Measurements from ENCODE around the gene ABCG1. TPM values are rescaled to one million over a fixed set of nuclear protein-coding genes. Genes with fewer than 3 reads are reported as not detected.

The ABCG1 gene
- polyA plus RNA-seq, 1 donor from 2014 or later = 14.2 TPM

DNA sequence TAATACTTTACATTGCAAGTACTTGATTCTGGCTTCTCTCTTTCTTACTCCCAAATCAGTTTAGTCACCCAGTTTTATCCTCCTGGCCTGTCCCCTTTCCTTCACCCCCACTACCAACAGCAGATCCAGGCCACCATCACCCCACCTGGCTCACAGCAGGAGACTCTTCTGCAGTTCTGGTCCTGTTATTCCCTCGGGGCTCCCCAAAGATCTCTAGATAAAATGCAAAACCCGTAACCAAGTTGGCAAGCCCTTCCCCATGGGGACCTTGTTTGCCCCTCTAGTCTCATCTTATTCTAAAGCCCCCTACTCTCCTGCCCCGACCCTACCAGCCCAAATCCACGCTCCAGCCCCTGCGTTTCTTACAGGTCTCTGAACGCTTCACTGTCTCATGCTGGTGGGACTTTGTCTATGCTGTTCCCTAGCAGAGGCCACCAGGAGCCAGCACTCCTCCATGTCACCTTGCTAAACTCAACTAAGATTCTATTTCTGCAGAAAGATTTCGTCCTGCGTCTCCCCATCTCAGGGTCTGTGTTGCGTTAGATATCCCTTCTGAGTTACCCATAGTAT, 4.0 kb downstream of the ABCG1 start:
- H3K4me2 ChIP-seq (ENCODE audit: low read length) = no peak overlapping the region
- no peak overlapping the region for H3K9ac ChIP-seq (ENCODE audit: low read length)
- no peak overlapping the region for H3K27ac ChIP-seq (ENCODE audit: low read length)
- no peaks in the 10 kb centered on the region for H3K36me3 ChIP-seq (ENCODE audit: insufficient read depth, low read length)
- H3K4me3 ChIP-seq (ENCODE audit: low read length) = no peak overlapping the region
- no peaks in the 10 kb centered on the region for H3K9me3 ChIP-seq (ENCODE audit: low read length)
- H2AFZ ChIP-seq (ENCODE audit: low read depth, low read length) = no peak overlapping the region
- H3K9me2 ChIP-seq (ENCODE audit: insufficient read depth, low read length) = no peaks in the 10 kb centered on the region
- no peaks in the 10 kb centered on the region for H3F3A ChIP-seq (ENCODE audit: insufficient read depth, low read length, poor library complexity, severe bottlenecking)
- H4K20me1 ChIP-seq (ENCODE audit: insufficient read depth) = no peaks in the 10 kb centered on the region
- no peaks in the 10 kb centered on the region for H3K27me3 ChIP-seq (ENCODE audit: insufficient read depth, low read depth, low read length)
- H3K79me2 ChIP-seq (replicated peaks; ENCODE audit: insufficient read depth, low read length) = peaks cover 14% of the 10 kb centered on the region
- TF ChIP-seq SMC3 (conservative IDR thresholded peaks at IDR 0.05; ENCODE audit: poor library complexity) = no peak
- no peak for TF ChIP-seq RAD21 (conservative IDR thresholded peaks at IDR 0.05)
- no peak for TF ChIP-seq TAF1 (IDR thresholded peaks at IDR 0.05; ENCODE audit: low read depth)
- TF ChIP-seq, protein P1, sequence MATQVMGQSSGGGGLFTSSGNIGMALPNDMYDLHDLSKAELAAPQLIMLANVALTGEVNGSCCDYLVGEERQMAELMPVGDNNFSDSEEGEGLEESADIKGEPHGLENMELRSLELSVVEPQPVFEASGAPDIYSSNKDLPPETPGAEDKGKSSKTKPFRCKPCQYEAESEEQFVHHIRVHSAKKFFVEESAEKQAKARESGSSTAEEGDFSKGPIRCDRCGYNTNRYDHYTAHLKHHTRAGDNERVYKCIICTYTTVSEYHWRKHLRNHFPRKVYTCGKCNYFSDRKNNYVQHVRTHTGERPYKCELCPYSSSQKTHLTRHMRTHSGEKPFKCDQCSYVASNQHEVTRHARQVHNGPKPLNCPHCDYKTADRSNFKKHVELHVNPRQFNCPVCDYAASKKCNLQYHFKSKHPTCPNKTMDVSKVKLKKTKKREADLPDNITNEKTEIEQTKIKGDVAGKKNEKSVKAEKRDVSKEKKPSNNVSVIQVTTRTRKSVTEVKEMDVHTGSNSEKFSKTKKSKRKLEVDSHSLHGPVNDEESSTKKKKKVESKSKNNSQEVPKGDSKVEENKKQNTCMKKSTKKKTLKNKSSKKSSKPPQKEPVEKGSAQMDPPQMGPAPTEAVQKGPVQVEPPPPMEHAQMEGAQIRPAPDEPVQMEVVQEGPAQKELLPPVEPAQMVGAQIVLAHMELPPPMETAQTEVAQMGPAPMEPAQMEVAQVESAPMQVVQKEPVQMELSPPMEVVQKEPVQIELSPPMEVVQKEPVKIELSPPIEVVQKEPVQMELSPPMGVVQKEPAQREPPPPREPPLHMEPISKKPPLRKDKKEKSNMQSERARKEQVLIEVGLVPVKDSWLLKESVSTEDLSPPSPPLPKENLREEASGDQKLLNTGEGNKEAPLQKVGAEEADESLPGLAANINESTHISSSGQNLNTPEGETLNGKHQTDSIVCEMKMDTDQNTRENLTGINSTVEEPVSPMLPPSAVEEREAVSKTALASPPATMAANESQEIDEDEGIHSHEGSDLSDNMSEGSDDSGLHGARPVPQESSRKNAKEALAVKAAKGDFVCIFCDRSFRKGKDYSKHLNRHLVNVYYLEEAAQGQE (IDR thresholded peaks at IDR 0.05; ENCODE audit: borderline replicate concordance) = no peak
- TF ChIP-seq MXI1 (conservative IDR thresholded peaks at IDR 0.05; ENCODE audit: poor library complexity, severe bottlenecking) = no peak
- TF ChIP-seq EZH2 (IDR thresholded peaks at IDR 0.05; ENCODE audit: borderline replicate concordance, insufficient read depth, low read length, poor library complexity, severe bottlenecking) = no peak
- no peak for TF ChIP-seq POLR2AphosphoS5 (IDR thresholded peaks at IDR 0.05)
- TF ChIP-seq, protein P2, sequence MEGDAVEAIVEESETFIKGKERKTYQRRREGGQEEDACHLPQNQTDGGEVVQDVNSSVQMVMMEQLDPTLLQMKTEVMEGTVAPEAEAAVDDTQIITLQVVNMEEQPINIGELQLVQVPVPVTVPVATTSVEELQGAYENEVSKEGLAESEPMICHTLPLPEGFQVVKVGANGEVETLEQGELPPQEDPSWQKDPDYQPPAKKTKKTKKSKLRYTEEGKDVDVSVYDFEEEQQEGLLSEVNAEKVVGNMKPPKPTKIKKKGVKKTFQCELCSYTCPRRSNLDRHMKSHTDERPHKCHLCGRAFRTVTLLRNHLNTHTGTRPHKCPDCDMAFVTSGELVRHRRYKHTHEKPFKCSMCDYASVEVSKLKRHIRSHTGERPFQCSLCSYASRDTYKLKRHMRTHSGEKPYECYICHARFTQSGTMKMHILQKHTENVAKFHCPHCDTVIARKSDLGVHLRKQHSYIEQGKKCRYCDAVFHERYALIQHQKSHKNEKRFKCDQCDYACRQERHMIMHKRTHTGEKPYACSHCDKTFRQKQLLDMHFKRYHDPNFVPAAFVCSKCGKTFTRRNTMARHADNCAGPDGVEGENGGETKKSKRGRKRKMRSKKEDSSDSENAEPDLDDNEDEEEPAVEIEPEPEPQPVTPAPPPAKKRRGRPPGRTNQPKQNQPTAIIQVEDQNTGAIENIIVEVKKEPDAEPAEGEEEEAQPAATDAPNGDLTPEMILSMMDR (IDR thresholded peaks at IDR 0.05; ENCODE audit: poor library complexity, severe bottlenecking) = no peak
- TF ChIP-seq EP300 (conservative IDR thresholded peaks at IDR 0.05; ENCODE audit: poor library complexity, severe bottlenecking) = no peak

DNA sequence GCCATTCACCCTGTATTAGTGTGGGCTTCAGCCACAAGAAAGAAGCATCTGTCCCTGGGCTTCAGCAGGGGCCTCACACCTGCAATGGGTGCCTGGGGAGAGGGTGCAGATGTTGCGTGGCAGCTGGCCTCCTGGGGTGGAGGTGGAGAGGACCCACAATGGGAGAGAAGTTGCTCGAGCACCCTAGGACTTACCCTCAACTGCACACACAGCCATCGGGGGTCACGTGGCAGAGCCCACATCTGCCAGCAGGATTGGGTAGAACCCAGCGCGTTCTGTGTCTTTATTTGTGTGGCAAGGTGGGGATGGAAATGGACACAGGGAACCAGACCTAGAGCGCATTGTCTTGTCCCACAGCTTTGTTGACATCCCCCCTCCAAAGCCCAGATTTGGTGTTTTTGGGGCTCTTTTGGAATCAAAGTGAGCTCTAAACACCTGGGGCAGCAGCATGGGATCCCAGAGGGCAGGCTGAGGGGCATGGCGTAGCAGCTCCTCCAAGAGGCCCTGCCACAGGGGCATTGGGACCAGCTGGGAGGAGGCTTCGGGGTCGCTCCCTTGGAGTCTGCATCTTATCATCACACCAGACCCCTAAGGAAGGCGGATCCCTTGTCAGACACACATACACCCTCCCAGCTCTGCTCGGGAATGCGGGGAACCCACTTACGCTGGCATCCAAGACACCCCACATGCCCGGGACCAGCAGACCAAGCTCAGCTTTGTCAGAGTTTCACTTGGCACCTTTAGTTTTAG, 5.1 kb downstream of the ABCG1 start:
- no peak overlapping the region for H3K4me2 ChIP-seq (ENCODE audit: low read length)
- H3K9me3 ChIP-seq (ENCODE audit: low read length) = no peaks in the 10 kb centered on the region
- H3K27me3 ChIP-seq (ENCODE audit: insufficient read depth, low read depth, low read length) = no peaks in the 10 kb centered on the region
- H4K20me1 ChIP-seq (ENCODE audit: insufficient read depth) = no peaks in the 10 kb centered on the region
- TF ChIP-seq, protein P2 (IDR thresholded peaks at IDR 0.05; ENCODE audit: poor library complexity, severe bottlenecking) = no peak
- TF ChIP-seq RAD21 (conservative IDR thresholded peaks at IDR 0.05) (no peak), EP300 (conservative IDR thresholded peaks at IDR 0.05; ENCODE audit: poor library complexity, severe bottlenecking) (no peak), SMC3 (conservative IDR thresholded peaks at IDR 0.05; ENCODE audit: poor library complexity) (no peak), EZH2 (IDR thresholded peaks at IDR 0.05; ENCODE audit: borderline replicate concordance, insufficient read depth, low read length, poor library complexity, severe bottlenecking) (no peak)
- TF ChIP-seq, protein P1 (IDR thresholded peaks at IDR 0.05; ENCODE audit: borderline replicate concordance) = no peak
- H2AFZ ChIP-seq (ENCODE audit: low read depth, low read length) = no peak overlapping the region
- H3K36me3 ChIP-seq (ENCODE audit: insufficient read depth, low read length) = no peaks in the 10 kb centered on the region
- H3K79me2 ChIP-seq (replicated peaks; ENCODE audit: insufficient read depth, low read length) = peaks cover 14% of the 10 kb centered on the region
- no peak overlapping the region for H3K9ac ChIP-seq (ENCODE audit: low read length)
- H3F3A ChIP-seq (ENCODE audit: insufficient read depth, low read length, poor library complexity, severe bottlenecking) = no peaks in the 10 kb centered on the region
- H3K9me2 ChIP-seq (ENCODE audit: insufficient read depth, low read length) = no peaks in the 10 kb centered on the region
- no peak overlapping the region for H3K27ac ChIP-seq (ENCODE audit: low read length)
- no peak overlapping the region for H3K4me3 ChIP-seq (ENCODE audit: low read length)
